Trophoblast cell (in vitro differentiated cells and primary cell): Measurements from ENCODE around the gene DPY19L2.
"Not testable (repeated sequence)": the region's sequence is repeated elsewhere in the genome, so short reads cannot be mapped to it uniquely, and the experiment has no call there.

Source experiments
- DNase-seq, 2 donors: peaks; one replicate each; pipeline ENCODE4 v3.0.0-alpha.2; 2016
- H2AFZ ChIP-seq: 2 replicates; pipeline ENCODE4 v1.6.1; 2013; ENCODE audit warnings: low read length, moderate library complexity, mild to moderate bottlenecking; ENCODE audit not compliant: insufficient read depth, poor library complexity
- H2AK5ac ChIP-seq: 2 replicates; pipeline ENCODE4 v1.6.1; 2013; ENCODE audit warnings: mild to moderate bottlenecking, low read length
- H2BK120ac ChIP-seq: 2 replicates; pipeline ENCODE4 v1.6.1; 2013; ENCODE audit warnings: low read length, mild to moderate bottlenecking, moderate library complexity; ENCODE audit not compliant: insufficient read depth, poor library complexity
- H2BK12ac ChIP-seq: 2 replicates; pipeline ENCODE4 v1.6.1; 2013; ENCODE audit warnings: mild to moderate bottlenecking, low read length, moderate library complexity
- H2BK5ac ChIP-seq: 2 replicates; pipeline ENCODE4 v1.6.1; 2013; ENCODE audit warnings: low read length, low read depth, moderate library complexity, mild to moderate bottlenecking; ENCODE audit not compliant: poor library complexity
- H3K14ac ChIP-seq: 2 replicates; pipeline ENCODE4 v1.6.1; 2013; ENCODE audit warnings: mild to moderate bottlenecking, low read length
- H3K18ac ChIP-seq: 2 replicates; pipeline ENCODE4 v1.6.1; 2013; ENCODE audit warnings: mild to moderate bottlenecking, low read length
- H3K23ac ChIP-seq: 2 replicates; pipeline ENCODE4 v1.6.1; 2013; ENCODE audit warnings: low read length
- H3K27ac ChIP-seq: 2 replicates; pipeline ENCODE4 v1.5.1; 2013; ENCODE audit warnings: low read depth, mild to moderate bottlenecking, inconsistent platforms, low read length, moderate library complexity
- H3K27me3 ChIP-seq: 2 replicates; pipeline ENCODE4 v1.6.1; 2013; ENCODE audit warnings: inconsistent platforms, mild to moderate bottlenecking, low read length, moderate library complexity; ENCODE audit not compliant: insufficient read depth
- H3K36me3 ChIP-seq, 2 experiments: 1 replicate in 1 of 2; 2 replicates in 1 of 2; pipeline ENCODE4 v1.6.1; 2013; ENCODE audit warnings: low read length in 2 of 2, mild to moderate bottlenecking in 2 of 2, moderate library complexity in 1 of 2; ENCODE audit not compliant: insufficient read depth in 2 of 2, control insufficient read depth in 1 of 2
- H3K4ac ChIP-seq: 2 replicates; pipeline ENCODE4 v1.6.1; 2013; ENCODE audit warnings: low read depth, mild to moderate bottlenecking, low read length, moderate library complexity
- H3K4me1 ChIP-seq, 2 experiments: 1 replicate in 1 of 2; 2 replicates in 1 of 2; pipeline ENCODE4 v1.6.1; 2013; ENCODE audit warnings: low read length in 2 of 2, mild to moderate bottlenecking in 2 of 2, moderate library complexity in 1 of 2; ENCODE audit not compliant: insufficient read depth in 2 of 2, control insufficient read depth in 1 of 2
- H3K4me2 ChIP-seq: 2 replicates; pipeline ENCODE4 v1.6.1; 2013; ENCODE audit warnings: inconsistent platforms, mild to moderate bottlenecking, low read length, moderate library complexity
- H3K4me3 ChIP-seq: 2 replicates; pipeline ENCODE4 v1.5.1; 2013; ENCODE audit warnings: mild to moderate bottlenecking, low read depth, low read length, inconsistent platforms
- H3K79me1 ChIP-seq: one replicate; pipeline ENCODE4 v1.6.1; 2013; ENCODE audit warnings: low read length
- H3K79me2 ChIP-seq: 2 replicates; pipeline ENCODE4 v1.6.1; 2013; ENCODE audit warnings: low read length, mild to moderate bottlenecking; ENCODE audit not compliant: control insufficient read depth, insufficient read depth, poor library complexity
- H3K9ac ChIP-seq: 2 replicates; pipeline ENCODE4 v1.6.1; 2013; ENCODE audit warnings: mild to moderate bottlenecking, low read length
- H3K9me3 ChIP-seq: 2 replicates; pipeline ENCODE4 v1.6.1; 2013; ENCODE audit warnings: low read depth, mild to moderate bottlenecking, control low read depth, inconsistent platforms, low read length; ENCODE audit not compliant: insufficient read depth
- H4K12ac ChIP-seq: 2 replicates; pipeline ENCODE4 v1.6.1; 2013; ENCODE audit warnings: low read depth, mild to moderate bottlenecking, low read length, moderate library complexity
- H4K8ac ChIP-seq: 2 replicates; pipeline ENCODE4 v1.6.1; 2013; ENCODE audit warnings: low read depth, mild to moderate bottlenecking, low read length, moderate library complexity
- H4K91ac ChIP-seq: one replicate; pipeline ENCODE4 v1.6.1; 2013; ENCODE audit warnings: low read depth, mild to moderate bottlenecking, low read length, moderate library complexity
- WGBS: extraction: QIAGEN DNeasy Blood & Tissue Kit; methylation state at CpG from one replicate; pipeline ENCODE4 v1.1.7; 2013; ENCODE audit warnings: missing lambda C conversion rate; ENCODE audit not compliant: insufficient read length, insufficient coverage; ENCODE audit errors: extremely low coverage; 5-methylcytosine and 5-hydroxymethylcytosine counted together

The DPY19L2 gene

GRCh38 chr12:63615544-63615943 lies 52.7 kb downstream of the DPY19L2 start:
- not testable (repeated sequence) for H3K36me3 ChIP-seq, H3K4me2 ChIP-seq, H2BK120ac ChIP-seq, H3K4ac ChIP-seq, H3K9me3 ChIP-seq, H2BK12ac ChIP-seq, H3K14ac ChIP-seq, H2BK5ac ChIP-seq, H3K4me3 ChIP-seq, H2AFZ ChIP-seq, H3K27me3 ChIP-seq, H3K4me1 ChIP-seq, H4K8ac ChIP-seq, H3K79me2 ChIP-seq, DNase-seq, H4K12ac ChIP-seq, H3K27ac ChIP-seq, H3K18ac ChIP-seq, H2AK5ac ChIP-seq, H3K23ac ChIP-seq, H4K91ac ChIP-seq, H3K9ac ChIP-seq, H3K79me1 ChIP-seq
- no CpG with 5 or more reads among the region's 1 CpG for WGBS

- not testable (repeated sequence) for H2AK5ac ChIP-seq, H2BK120ac ChIP-seq, H3K4me2 ChIP-seq, H4K12ac ChIP-seq, H2BK12ac ChIP-seq, H3K9me3 ChIP-seq, H4K8ac ChIP-seq, H3K36me3 ChIP-seq, H4K91ac ChIP-seq, H3K14ac ChIP-seq, H2AFZ ChIP-seq, H3K4me3 ChIP-seq, H3K23ac ChIP-seq, H2BK5ac ChIP-seq, H3K79me2 ChIP-seq, H3K9ac ChIP-seq, H3K4ac ChIP-seq, H3K27ac ChIP-seq, H3K79me1 ChIP-seq, H3K4me1 ChIP-seq, DNase-seq, H3K18ac ChIP-seq, H3K27me3 ChIP-seq
- no CpG with 5 or more reads among the region's 2 CpGs for WGBS
Measured at GRCh38 chr12:63611285-63611684, 57.0 kb downstream of the DPY19L2 start.

- H2BK5ac ChIP-seq = not testable (repeated sequence)
Measured at GRCh38 chr12:63609281-63609680, 59.0 kb downstream of the DPY19L2 start.

GRCh38 chr12:63604985-63605384 lies 63.3 kb downstream of the DPY19L2 start:
- not testable (repeated sequence) for H3K36me3 ChIP-seq, H4K12ac ChIP-seq, H3K79me2 ChIP-seq, DNase-seq, H3K23ac ChIP-seq, H2AFZ ChIP-seq, H3K79me1 ChIP-seq, H3K9ac ChIP-seq, H4K8ac ChIP-seq, H3K18ac ChIP-seq, H3K4me2 ChIP-seq, H3K4ac ChIP-seq, H2AK5ac ChIP-seq, H3K4me3 ChIP-seq, H3K27ac ChIP-seq, H2BK12ac ChIP-seq, H3K9me3 ChIP-seq, H2BK120ac ChIP-seq, H3K4me1 ChIP-seq, H3K27me3 ChIP-seq, H3K14ac ChIP-seq, H2BK5ac ChIP-seq, H4K91ac ChIP-seq
- no CpG with 5 or more reads among the region's 3 CpGs for WGBS

More at GRCh38 chr12:63609281-63609680, 59.0 kb downstream of the DPY19L2 start:
- not testable (repeated sequence) for H3K4me1 ChIP-seq, H4K12ac ChIP-seq, H3K18ac ChIP-seq, H3K23ac ChIP-seq, H3K27me3 ChIP-seq, H3K79me1 ChIP-seq, H3K9ac ChIP-seq, H3K79me2 ChIP-seq, H3K27ac ChIP-seq, H2AFZ ChIP-seq, H3K14ac ChIP-seq, H2BK120ac ChIP-seq, H3K4me3 ChIP-seq, H4K8ac ChIP-seq, H3K9me3 ChIP-seq, DNase-seq, H3K4ac ChIP-seq, H2AK5ac ChIP-seq, H3K4me2 ChIP-seq, H4K91ac ChIP-seq, H2BK12ac ChIP-seq, H3K36me3 ChIP-seq
